Dedifferentiated amniotic fluid mesenchymal stem cell (primary cell): Measurements from ENCODE around the gene ZNRD2.
"Not testable (repeated sequence)": the region's sequence is repeated elsewhere in the genome, so short reads cannot be mapped to it uniquely, and the experiment has no call there.

Source experiments
- DNase-seq: peaks from one replicate; pipeline ENCODE4 v3.0.0-alpha.2; 2016; ENCODE audit errors: extremely low spot score

The ZNRD2 gene

DNA sequence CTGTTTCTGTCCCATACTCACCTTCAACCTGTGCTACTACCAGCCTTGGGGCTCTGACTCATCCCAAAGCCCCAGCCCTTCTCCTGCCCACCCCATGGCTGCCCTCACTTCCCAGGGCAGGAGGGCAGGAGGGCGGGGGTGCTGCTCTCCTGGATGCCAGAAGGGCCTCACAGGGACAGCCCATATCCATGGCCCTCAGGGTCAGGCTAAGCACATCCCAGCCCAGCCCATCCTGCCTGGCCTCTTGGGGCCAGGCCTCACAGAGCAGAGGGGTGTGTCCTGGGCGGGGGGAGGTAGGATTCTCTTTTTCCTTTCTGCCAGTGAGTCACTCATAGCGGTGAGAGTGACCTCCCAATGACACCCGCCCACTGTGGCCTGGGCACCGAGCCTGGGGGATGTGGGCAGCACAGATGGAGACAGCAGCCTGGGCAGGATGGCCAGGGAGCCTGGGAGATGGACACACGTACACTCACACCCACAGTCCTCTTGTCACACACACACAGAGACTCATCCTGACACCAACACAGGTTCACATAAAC, 14.5 kb upstream of the ZNRD2 start:
- peak; percentile 50 for DNase-seq

DNA sequence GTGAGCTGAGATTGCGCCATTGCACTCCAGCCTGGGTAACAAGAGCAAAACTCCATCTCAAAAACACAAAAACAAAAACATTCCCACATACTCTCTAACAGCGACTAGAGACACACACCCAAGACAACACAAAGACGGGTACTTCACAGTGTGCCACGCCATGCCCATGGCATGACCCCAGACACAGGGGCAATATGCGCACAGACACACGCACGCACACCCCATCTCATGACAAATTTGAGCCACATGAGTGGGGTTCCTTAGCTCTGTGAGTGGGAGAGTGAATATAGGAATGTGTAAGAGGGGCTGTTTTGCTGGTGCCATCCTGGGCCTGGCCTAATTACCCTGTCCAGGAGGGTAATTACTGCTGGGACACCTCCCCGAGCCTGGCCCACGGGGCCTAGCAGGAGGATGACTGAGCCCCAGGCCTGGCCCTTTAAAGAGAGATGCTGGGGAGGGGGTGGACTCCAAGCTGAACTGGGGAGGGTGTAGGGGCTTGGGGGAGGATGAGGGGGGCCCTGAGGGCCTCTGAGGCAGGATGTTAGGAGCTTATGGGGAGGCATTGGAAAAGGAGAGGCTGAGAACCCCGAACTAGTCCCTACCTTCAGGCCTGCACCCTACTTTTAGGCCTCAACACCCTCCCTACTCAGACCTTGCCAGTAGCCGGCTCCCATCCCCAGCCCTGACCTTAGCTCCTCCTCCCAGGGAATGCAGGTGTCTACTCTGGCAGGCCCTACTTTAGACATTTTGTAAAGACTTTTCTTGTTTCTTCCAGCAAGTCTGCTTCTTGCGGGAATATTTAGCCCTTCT, 13.6 kb upstream of the ZNRD2 start:
- no peak for DNase-seq

DNA sequence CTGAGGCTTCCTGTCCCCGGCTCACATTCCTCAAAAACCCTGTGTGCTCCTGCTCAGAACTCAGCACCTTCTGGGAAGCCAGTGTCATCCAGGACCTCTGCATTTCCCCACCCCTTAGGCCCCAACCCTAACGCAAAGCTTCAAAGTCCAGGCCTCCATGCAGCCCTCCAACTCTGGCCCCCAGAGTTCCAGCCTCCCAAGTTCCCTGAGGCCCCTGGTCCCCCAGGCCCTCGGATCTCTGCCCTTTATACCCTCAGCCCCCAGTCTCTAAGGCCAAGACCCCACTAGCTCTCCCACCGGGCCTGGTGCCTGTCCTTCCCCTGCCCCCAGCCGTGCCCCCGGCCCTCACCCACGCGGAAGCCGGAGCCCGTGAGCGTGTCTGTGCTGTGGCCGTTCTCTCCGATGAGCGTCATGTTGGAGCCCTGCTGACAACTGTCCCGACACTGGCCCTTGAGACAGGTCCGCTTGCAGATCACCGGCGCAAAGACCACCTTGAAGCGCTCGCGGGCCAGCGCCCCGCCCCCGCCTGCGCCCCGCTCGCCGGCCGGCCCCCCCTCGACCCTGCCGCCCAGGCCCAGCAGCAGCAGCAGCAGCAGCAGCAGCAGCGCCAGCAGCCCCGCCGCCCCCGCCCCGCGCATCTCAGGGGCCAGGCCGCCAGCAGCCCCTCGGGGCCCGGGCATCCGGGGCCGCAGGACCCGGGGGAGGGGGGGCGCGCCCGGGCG, 12.8 kb upstream of the ZNRD2 start:
- no peak for DNase-seq

DNA sequence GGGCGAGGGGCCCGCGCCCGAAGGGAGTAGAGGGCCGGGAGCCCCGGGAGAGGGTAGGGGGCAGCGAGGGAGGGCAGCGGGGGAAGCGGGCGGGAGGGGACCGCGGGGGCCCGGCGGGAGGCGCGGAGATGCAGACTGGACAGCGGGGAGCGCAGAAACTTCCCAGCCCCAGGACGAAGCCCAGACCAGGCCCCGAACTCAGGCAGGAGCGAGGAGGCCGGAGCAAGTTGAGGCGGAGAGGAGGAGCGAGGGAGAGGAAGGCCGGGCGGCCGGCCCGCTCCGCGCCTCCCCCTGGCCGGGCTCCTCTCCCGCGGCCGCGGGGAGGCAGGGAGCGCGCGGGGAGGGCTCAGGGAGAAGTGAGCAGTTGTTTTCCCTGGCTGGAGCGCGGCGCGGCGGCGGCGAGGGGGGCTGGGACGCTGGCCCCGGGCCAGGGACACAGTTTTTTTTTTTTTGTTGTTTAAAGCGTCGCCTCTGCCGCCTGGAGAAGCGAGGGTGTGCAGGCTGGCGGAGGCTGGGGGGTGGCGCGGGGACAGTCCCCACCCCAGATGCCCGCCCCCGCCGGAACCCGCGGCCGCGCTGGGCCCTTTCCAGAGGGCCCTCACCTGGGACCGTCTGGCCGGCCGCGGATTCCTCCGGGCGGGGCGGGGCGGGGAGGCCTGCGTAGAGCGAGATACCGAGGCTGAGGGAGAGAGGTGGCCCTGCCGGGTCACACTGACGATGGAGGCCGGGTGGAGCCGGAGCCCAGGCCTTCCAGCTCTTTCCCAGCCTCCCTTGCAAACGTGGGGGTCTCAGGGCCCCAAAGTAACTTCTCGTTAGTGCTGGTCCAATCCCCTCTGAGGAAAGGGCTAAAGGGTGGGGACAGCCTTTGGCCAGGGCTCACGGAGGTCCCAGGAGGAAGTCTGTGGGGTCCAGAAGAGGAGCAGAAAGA, 12.0 kb upstream of the ZNRD2 start, which contains the start of gene LTBP3:
TSS of gene LTBP3 (minus strand) at position 358 of the 928 bp plus-strand sequence. CDS start 400 bp downstream, outside the sequence.
- DNase-seq = peak; percentile 62

DNA sequence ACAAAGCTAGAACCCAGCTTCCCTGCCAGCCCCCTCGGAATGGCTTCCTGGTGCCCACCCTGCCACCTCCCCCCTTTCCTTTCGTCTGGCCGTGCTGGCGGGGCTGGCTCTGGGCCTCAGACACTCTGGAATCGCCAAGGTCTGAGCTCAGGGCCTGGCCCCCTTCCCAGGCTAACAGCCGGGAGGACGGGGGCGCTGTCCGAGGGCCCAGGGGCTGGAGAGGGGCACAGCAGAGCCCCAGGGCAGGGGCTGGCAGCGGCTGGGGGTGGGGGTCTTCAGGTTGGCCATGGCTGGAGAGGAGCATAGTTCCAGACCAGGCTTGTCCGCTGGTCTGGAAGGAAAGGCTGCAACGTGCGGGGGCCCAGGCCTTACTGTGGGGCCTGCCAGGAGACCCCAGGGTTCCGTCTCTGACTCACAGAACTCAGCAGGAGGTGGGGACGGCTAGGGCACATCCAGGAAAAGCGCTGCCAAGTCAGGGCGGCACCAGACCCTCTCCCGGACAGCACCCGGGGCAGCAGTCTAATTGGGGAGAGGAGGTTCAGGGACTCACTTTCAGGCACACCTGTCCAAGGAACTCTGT, 11.3 kb upstream of the ZNRD2 start:
- DNase-seq = no peak

DNA sequence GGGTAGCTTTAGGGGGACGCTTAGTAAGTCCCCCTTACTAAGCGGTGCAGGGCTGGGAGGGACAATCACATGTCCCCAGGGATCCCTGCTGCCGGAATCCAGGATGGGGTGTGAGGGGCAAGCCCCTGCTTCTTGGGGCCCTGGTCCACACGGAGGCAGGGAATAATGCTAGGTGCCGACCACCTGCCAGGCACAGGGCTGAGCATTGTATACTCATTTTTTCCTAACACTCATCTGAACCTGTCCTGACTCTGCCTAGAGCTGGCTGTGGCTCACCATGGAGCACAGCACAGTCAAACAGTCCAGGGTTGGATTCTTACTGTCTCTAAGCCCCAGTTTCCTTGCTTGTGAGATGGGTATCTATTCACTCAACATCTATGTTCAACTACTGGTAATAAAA, 10.7 kb upstream of the ZNRD2 start:
- DNase-seq = no peak

DNA sequence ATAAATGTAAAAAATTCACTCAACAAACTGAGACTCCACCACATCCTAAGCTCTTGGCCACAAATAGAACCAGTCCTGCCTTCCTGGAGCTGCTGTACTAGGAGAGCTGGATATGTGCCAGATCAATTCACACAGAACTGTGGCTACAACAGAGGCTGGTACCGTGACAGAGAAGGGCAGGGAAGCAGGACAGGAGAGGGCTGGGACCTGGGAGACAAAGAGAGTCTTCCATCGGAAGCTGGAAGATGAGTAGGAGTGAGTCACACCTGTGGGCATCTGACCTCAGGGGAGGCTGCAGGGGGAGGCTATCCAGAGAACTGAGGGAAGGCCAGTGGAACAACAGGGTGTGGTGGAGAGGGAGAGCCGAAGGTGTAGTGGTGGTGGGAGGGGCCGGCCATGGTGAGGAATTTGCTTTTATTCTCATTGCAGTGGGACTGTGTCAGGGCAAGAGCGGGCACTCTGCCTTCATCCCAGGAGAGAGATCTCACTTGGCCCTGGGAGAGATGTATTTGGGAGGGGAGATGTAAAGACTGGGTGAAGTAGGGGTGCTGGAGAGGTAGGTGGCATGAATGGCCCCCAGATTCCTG, 10.2 kb upstream of the ZNRD2 start:
- DNase-seq = no peak

DNA sequence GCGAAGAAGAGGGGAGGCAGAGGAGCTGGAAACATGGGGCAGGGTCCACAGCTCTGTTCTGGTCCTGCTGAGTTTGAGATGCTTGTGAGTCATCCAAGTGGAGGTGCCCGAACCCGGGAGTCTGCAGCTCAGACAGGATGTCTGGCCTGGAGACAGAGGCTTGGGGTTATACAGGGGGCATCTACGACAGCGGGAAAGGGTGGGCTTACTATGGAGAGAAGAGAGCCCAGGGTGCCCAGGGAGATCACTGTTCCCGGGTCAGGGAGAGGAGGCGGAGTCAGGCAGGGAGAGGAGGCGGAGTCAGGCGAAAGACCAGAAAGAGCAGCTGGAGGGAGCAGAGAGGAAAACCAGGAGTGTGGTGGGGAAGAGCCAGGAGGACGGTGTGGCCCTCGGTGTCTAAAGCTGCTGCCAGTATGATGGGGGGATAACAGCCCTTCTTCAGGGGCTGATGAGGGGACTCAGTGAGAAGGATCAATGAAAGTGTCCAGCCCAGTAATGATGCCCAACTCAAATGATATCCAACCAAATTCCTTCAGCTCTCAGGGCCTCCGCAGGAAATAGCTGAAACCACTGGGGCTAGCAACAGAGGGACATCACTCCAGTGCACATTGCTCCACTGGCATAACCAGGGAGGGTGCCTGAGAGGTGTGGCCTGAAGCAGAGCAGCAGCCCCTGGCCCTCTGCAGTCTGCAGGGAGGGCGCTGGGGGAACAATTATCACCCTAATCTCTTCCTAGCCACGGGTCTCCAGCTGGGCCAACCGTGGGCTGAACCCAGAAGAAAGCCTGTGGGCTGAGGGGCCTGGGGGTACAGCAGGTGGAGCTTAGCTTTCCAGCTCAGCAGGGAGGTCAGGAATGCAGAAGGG, 9.5 kb upstream of the ZNRD2 start:
- no peak for DNase-seq

DNA sequence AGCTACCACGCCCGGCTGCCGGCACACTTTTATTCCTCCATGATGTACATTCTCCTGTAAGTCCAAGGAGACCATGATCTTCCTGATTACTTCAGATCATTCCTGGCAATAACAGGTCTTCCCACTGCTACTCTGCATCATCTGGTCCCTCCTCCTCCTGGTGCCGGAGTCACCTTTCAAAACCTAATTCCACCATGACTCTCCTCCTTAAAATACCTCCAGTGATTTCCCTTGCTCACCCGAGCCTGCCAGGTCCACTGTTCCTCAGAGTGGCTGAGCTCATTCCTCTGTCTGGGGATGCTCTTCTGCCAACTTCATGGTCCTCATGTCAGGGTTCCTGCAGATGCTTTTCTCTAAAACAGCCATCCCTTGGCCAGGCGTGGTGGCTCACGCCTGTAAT, 8.3 kb upstream of the ZNRD2 start:
- no peak for DNase-seq

DNA sequence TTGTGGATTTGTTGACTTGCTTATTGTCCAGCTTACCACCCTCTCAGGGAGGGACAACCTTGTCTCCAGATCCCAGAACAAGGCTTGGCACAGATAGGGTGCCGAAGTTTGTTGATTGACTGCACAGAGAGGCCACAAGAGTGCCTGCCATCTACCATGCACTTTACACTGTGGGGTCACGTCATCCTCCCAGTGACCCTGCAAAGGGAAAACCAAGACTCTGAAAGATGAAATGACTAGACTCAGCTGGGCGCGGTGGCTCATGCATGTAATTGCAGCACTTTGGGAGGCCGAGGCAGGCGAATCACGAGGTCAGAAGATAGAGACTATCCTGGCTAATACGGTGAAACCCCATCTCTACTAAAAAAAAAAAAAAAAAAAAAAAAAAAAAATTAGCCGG, 7.5 kb upstream of the ZNRD2 start:
- DNase-seq = no peak

DNA sequence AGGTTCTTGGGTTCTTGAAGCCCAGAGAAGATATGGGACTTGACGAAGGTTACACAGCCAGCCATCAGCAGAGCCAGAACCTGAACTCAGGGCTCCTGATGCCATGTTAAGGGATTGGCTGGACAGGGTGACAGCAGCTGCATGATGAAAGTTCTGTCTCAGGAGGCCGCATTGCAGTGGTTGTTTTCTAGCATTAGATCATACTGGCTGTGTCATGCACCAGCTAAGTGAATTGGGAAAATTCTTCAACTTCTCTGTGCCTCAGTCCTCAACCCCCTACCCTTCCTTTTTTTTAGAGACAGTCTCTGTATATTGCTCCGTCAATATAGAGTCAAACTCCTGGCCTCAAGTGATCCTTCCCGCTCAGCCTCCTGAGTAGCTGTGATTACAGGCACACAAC, 6.7 kb upstream of the ZNRD2 start:
- no peak for DNase-seq

DNA sequence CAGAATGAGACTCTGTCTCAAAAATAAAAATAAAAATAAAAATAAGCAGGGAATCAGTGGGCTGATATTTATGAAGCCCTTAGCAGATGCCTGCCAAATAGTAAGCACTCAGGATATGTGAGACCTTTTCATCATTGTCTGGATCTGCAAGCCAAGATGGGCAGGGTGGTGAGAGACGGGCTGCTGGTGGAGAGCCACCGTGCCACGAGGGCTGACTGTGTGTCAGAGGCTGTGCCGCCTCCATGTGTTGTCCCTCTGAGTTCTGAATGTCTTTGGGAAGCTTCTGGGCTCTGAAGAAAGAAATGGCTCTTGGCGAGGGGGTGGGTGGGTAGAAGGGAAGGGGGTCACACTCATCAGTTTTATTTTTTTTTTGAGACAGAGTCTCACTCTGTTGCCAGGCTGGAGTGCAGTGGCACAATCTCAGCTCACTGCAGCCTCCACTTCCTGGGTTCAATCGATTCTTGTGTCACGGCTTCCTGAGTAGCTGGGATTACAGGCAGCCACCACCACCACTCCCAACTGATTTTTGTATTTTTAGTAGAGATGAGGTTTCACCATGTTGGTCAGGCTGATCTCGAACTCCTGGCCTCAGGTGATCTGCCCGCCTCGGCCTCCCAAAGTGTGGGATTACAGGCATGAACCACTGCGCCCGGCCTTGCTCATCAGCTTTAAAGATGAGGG, 5.3 kb upstream of the ZNRD2 start:
- not testable (repeated sequence) for DNase-seq

DNA sequence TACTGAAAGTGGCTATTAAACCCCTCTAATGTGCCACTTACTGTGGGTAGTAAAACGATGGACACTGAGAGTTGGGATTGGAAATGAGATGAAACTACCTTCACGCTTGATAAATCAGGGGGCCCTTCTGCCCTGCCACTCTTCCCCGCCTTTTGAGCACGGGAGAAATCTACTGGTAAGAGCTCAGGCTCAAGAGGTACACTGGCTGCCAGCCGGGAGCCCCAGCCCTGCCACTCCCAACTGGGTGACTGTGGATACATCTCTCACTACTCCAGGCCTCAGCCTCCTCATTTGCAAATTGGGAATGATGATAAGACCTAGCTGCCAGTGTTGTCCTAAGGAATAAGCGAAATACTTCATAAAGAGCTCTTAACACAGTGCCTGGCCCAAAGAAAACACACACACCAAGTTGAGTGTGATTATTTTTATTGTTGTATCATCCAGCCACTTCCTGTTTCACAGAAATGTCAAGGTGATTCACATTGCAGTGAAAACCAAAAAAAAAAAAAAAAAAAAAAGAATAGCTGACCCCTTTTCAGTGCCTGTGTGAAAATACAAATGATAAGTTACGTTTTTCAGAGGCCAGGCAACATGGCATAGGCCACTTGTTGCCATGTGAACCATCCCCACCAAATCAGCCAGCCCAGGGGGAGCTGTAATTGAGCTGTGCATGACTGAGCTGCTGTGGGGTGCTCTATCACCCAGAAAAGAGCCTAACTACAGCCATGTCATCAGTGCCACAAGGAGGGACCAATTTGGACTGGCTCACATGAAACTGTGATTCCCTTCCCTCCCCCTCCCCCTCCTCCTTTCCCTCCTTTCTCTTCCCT, 4.4 kb upstream of the ZNRD2 start:
- DNase-seq = no peak

DNA sequence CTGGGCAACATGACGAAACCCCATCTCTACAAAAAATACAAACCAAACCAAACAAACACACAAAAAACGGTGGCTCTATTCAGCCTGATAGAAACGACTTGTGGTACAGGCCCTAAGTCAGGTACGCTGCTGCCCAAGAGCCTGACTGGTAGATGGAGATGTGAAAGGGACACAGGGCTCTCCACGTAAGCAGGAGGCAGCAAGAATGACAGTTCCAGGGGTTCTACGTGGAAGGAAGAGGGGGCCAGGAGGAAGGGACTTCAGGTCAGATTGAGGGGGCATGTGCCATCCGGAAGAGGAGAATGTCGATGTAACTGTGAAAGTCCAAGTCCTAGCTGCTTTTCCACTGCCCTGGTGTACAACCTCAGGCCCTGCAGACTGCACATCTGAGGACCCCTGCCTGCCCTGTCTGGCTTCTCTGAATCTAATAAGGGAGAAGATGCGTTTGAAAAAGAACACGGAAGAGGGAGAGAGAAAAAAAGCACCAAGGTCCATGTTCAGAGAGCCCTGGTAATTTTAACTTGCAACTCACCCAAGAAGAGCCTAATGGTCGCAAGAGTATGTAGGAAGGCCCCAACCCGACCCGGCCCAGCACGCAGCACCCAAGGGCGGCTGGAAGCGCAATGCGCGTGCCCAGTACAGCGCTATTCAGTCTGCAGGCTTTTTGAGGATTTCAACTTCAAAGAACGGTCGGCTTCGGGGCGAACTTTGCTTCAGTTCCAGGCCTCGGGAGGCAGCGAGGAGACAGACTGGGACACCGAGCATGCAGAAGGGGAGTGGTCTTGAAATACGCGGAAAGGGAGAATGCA, 909 bp upstream of the ZNRD2 start:
- DNase-seq = peak; percentile 39

DNA sequence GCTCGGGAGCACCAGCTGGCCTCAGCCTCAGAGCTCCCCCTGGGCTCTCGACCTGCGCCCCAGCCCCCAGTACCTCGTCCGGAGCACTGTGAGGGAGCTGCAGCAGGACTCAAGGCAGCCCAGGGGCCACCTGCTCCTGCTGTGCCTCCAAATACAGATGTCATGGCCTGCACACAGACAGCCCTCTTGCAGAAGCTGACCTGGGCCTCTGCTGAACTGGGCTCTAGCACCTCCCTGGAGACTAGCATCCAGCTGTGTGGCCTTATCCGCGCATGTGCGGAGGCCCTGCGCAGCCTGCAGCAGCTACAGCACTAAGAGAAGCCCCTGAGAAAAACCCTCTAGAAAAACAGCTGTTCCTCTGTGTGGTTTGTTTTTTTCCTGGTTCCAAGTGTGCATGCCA, 1.1 kb downstream of the ZNRD2 start:
- DNase-seq = no peak

DNA sequence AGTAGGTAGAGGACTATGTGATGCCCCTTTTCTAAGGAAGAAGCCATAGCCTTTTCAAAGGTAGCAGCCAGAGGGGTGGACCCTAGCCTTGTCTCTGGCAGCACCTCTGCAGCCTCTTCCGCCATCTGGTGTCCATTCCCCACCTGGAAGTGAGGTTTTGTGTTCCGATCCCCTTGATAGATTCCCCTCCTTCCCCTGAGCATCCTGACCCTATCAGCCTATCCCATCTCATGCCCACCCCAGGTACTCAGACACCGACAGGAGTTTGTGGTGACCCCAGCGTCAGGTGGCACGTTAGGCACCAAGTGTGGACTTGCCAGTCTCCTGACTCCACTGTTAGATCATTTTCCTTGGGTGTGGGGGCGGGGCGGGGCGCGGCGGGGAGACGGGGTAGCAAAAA, 1.7 kb downstream of the ZNRD2 start:
- no peak for DNase-seq

DNA sequence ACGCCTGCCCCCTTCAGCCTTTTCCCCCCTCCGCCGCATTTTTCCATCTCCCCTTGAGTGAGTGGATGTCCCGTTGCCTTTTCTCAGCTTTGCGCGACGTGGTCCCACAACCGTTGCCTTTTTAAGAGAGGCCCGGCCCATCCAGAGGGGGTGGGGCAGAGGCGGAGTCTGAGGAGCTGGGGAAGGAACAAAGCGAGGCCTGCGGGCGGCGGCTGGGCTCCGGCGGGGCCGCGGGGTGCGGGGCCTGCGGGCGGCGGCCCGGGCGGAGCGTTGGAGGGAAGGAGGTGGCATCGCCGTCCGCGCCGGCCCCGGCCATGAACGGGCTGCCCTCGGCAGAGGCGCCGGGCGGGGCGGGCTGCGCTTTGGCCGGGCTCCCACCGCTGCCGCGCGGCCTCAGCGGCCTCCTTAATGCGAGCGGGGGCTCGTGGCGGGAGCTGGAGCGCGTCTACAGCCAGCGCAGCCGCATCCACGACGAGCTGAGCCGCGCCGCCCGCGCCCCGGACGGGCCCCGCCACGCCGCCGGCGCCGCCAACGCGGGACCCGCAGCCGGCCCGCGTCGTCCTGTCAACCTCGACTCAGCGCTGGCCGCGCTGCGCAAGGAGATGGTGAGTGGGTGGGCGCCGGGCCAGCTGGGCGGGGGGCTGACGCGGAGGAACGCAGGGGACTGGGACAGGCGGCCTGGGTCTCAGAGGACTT, 2.2 kb downstream of the ZNRD2 start, which contains the start of gene FAM89B:
TSS of gene FAM89B (plus strand) at position 183 of the 696 bp plus-strand sequence. CDS start at position 315, 132 bp downstream.
- peak; percentile 75 for DNase-seq
